Adrenal gland (tissue), 5 donors: ENCODE results near the gene AIM2.

Source experiments
- CTCF ChIP-seq, 6 experiments: fragments of 450-650 bp in 4 of 6; fragments of 200-600 bp in 2 of 6; sonication (generic) in 1 of 6; IDR thresholded peaks; 1 replicate in 5 of 6; 2 replicates in 1 of 6; pipeline versions ENCODE4 v1.5.1 to v1.8.0; 2016 to 2021; ENCODE audit warnings: antibody characterized with exemption in 6 of 6, mild to moderate bottlenecking in 2 of 6, moderate library complexity in 1 of 6
- POLR2A ChIP-seq, 2 donors: fragments of 450-650 bp; IDR thresholded peaks; one replicate each; pipeline ENCODE4 v1.6.1; 2017; ENCODE audit warnings: antibody characterized with exemption in 2 of 2, mild to moderate bottlenecking in 2 of 2, moderate library complexity in 1 of 2
- donor health status: DM: no; HTN: no; CAD: no.

DNA sequence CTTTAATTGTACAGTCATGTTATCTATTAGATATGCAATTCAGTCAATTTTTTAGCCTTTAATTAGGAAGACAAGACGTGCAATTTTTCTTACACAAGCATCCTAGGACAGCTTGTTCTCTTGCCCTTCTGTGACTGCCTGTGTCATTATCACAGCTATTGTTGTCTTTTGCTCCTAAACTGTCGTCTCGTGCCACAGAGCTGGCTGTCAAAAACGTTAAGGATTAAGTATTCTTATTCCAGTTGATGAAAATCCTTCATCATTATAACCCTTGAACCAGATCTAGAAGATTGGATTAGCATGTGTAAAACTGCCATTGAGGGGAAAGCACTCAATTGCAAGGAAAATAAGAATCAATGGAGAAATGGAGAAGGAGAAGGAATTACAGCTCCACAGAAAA lies 43.8 kb upstream of the AIM2 start:
- TF ChIP-seq CTCF (IDR thresholded peaks at IDR 0.05), result no peak
- TF ChIP-seq POLR2A (IDR thresholded peaks at IDR 0.05), result no peak
